ENCODE results near the gene PGGHG.
"Not testable (repeated sequence)": the region's sequence is repeated elsewhere in the genome, so short reads cannot be mapped to it uniquely, and the experiment has no call there.

The PGGHG gene

DNA sequence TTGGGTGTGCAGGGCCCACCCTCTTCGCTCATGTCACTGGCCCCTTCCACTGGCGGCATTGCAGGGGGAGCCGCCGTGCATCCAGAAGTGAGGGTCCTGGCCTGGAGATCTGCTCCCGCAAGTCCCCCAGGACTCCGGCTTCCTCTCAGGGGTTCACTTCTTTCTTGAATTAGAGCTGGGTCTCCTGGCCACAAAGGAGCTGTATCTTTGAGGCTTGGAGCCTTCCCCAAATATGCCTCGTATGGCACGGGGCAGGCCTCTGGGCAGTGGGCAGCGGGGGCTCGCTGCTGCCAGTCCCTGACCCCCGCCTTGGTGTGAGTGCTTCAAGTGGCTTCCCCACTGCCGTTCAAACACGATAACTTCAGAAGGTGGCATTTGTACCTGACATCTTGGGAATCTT is 39.1 kb downstream of the PGGHG start:
- Histone ChIP-seq H2AFZ (ENCODE audit: low read length) (no peak overlapping the region), H3K4me1 (ENCODE audit: insufficient read depth, low read length, severe bottlenecking) (peaks cover 43% of the 10 kb centered on the region), H3K27ac (ENCODE audit: low read depth, low read length, poor library complexity, severe bottlenecking) (no peak overlapping the region), H3K9me2 (ENCODE audit: low read depth, low read length) (no peaks in the 10 kb centered on the region), H3K79me2 (ENCODE audit: insufficient read depth, low read length) (no peaks in the 10 kb centered on the region), H3K4me2 (ENCODE audit: low read length) (no peak overlapping the region), H3F3A (ENCODE audit: insufficient read depth, low read length) (no peaks in the 10 kb centered on the region), H3K36me3 (ENCODE audit: insufficient read depth, low read length) (no peaks in the 10 kb centered on the region; the same call in 1 of the 2 replicates), H4K20me1 (ENCODE audit: insufficient read depth, low read length) (no peaks in the 10 kb centered on the region), H3K9me3 (ENCODE audit: low read length) (peaks cover 4% of the 10 kb centered on the region; the same call in 1 of the 2 replicates), H3K27me3 (ENCODE audit: insufficient read depth, low read length) (peaks cover 3% of the 10 kb centered on the region; the same call in 1 of the 2 replicates), H3K4me3 (ENCODE audit: low read depth, low read length, poor library complexity, severe bottlenecking) (no peak overlapping the region), H3K9ac (ENCODE audit: low read length) (no peak overlapping the region)
- TF ChIP-seq, protein P1, sequence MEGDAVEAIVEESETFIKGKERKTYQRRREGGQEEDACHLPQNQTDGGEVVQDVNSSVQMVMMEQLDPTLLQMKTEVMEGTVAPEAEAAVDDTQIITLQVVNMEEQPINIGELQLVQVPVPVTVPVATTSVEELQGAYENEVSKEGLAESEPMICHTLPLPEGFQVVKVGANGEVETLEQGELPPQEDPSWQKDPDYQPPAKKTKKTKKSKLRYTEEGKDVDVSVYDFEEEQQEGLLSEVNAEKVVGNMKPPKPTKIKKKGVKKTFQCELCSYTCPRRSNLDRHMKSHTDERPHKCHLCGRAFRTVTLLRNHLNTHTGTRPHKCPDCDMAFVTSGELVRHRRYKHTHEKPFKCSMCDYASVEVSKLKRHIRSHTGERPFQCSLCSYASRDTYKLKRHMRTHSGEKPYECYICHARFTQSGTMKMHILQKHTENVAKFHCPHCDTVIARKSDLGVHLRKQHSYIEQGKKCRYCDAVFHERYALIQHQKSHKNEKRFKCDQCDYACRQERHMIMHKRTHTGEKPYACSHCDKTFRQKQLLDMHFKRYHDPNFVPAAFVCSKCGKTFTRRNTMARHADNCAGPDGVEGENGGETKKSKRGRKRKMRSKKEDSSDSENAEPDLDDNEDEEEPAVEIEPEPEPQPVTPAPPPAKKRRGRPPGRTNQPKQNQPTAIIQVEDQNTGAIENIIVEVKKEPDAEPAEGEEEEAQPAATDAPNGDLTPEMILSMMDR (IDR thresholded peaks at IDR 0.05; ENCODE audit: low read length), result no peak
- TF ChIP-seq EZH2 (IDR thresholded peaks at IDR 0.05; ENCODE audit: borderline replicate concordance, low read length), result no peak

DNA sequence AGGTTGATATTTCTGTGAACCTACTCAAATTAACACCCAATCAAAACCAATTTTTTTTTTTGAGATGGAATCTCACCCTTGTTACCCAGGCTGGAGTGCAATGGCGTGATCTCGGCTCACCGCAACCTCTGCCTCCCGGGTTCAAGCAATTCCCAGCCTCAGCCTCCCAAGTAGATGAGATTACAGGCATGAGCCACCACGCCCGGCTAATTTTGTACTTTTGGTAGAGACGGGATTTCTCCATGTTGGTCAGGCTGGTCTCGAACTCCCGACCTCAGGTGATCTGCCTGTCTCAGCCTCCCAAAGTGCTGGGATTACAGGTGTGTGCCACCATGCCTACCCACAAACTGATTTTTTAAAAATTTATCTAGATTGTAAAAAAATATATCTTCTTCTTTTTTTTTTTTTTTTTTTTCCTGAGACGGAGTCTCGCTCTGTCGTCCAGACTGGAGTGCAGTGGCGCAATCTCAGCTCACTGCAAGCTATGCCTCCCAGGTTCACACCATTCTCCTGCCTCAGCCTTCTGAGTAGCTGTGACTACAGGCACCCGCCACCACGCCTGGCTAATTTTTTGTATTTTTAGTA is 39.7 kb downstream of the PGGHG start:
- H3K27ac ChIP-seq (ENCODE audit: low read depth, low read length, poor library complexity, severe bottlenecking), result peak overlapping the region; percentile 68
- not testable (repeated sequence) for H3K27me3 ChIP-seq (ENCODE audit: insufficient read depth, low read length); H2AFZ ChIP-seq (ENCODE audit: low read length); H3K9me2 ChIP-seq (ENCODE audit: low read depth, low read length); H3K36me3 ChIP-seq (ENCODE audit: insufficient read depth, low read length); H3K4me3 ChIP-seq (ENCODE audit: low read depth, low read length, poor library complexity, severe bottlenecking); H3K79me2 ChIP-seq (ENCODE audit: insufficient read depth, low read length); H3K4me2 ChIP-seq (ENCODE audit: low read length); H3K9me3 ChIP-seq (ENCODE audit: low read length); H3K9ac ChIP-seq (ENCODE audit: low read length); H4K20me1 ChIP-seq (ENCODE audit: insufficient read depth, low read length); H3F3A ChIP-seq (ENCODE audit: insufficient read depth, low read length)
- peaks cover 43% of the 10 kb centered on the region for H3K4me1 ChIP-seq (ENCODE audit: insufficient read depth, low read length, severe bottlenecking)

DNA sequence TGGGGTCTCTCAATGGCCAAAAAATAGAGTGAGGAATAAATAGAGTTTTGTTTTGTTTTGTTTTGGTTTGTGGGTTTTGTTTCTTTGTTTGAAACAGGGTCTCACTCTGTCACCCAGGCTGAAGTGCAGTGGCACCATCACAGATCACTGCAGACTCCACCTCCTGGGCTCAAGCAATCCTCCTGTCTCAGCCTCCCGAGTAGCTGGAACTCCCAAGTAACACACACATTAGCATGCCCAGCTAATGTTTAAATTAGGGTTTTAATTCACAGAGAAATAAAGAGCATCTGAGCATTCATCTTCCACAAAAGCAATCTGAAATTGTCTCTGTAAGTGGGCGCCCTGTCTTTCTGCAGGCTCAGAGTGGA is 40.9 kb downstream of the PGGHG start:
- no peak for TF ChIP-seq EZH2 (IDR thresholded peaks at IDR 0.05; ENCODE audit: borderline replicate concordance, low read length)
- TF ChIP-seq, protein P1 (IDR thresholded peaks at IDR 0.05; ENCODE audit: low read length), result no peak
- no peaks in the 10 kb centered on the region for H3F3A ChIP-seq (ENCODE audit: insufficient read depth, low read length)
- peaks cover 43% of the 10 kb centered on the region for H3K4me1 ChIP-seq (ENCODE audit: insufficient read depth, low read length, severe bottlenecking)
- H3K27ac ChIP-seq (ENCODE audit: low read depth, low read length, poor library complexity, severe bottlenecking), result peak overlapping the region; percentile 68
- peaks cover 5% of the 10 kb centered on the region; the same call in 1 of the 2 replicates for H3K36me3 ChIP-seq (ENCODE audit: insufficient read depth, low read length)
- H3K9me2 ChIP-seq (ENCODE audit: low read depth, low read length), result no peaks in the 10 kb centered on the region
- H3K27me3 ChIP-seq (ENCODE audit: insufficient read depth, low read length), result peaks cover 3% of the 10 kb centered on the region; the same call in 1 of the 2 replicates
- no peak overlapping the region for H3K4me3 ChIP-seq (ENCODE audit: low read depth, low read length, poor library complexity, severe bottlenecking)
- no peaks in the 10 kb centered on the region for H4K20me1 ChIP-seq (ENCODE audit: insufficient read depth, low read length)
- no peak overlapping the region for H2AFZ ChIP-seq (ENCODE audit: low read length)
- H3K79me2 ChIP-seq (ENCODE audit: insufficient read depth, low read length), result no peaks in the 10 kb centered on the region
- H3K9me3 ChIP-seq (ENCODE audit: low read length), result peaks cover 8% of the 10 kb centered on the region; the same call in 1 of the 2 replicates
- H3K4me2 ChIP-seq (ENCODE audit: low read length), result no peak overlapping the region
- no peak overlapping the region for H3K9ac ChIP-seq (ENCODE audit: low read length)

DNA sequence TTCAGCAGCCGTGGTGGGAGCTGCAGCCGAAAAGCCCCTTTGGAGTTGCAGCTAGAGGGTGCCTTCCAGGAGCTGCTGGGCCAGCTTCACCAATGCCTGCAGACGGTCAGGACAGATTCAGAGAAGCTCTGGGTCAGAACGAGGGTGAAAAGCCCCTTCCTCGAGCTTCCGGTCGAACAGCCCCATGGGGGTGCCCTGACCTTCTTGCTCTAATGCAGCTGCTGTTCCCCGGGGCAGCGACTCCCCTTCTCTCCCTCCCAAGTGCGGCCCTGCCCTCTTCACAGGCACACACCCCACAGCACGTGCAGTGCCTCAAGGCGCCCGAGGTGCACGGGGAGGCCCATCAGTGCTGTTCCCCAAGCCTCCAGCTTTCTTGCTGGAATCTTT is 41.4 kb downstream of the PGGHG start:
- H3K36me3 ChIP-seq (ENCODE audit: insufficient read depth, low read length), result peaks cover 5% of the 10 kb centered on the region; the same call in 1 of the 2 replicates
- no peak overlapping the region; the same call in 1 of the 2 replicates for H3K9ac ChIP-seq (ENCODE audit: low read length)
- H3K27ac ChIP-seq (ENCODE audit: low read depth, low read length, poor library complexity, severe bottlenecking), result peak overlapping the region; percentile 68
- H2AFZ ChIP-seq (ENCODE audit: low read length), result no peak overlapping the region
- H3K4me2 ChIP-seq (ENCODE audit: low read length), result peak overlapping the region; percentile 44; the same call in 1 of the 2 replicates
- peaks cover 43% of the 10 kb centered on the region for H3K4me1 ChIP-seq (ENCODE audit: insufficient read depth, low read length, severe bottlenecking)
- no peaks in the 10 kb centered on the region for H3F3A ChIP-seq (ENCODE audit: insufficient read depth, low read length)
- H3K79me2 ChIP-seq (ENCODE audit: insufficient read depth, low read length), result no peaks in the 10 kb centered on the region
- H3K27me3 ChIP-seq (ENCODE audit: insufficient read depth, low read length), result peaks cover 3% of the 10 kb centered on the region; the same call in 1 of the 2 replicates
- H3K9me3 ChIP-seq (ENCODE audit: low read length), result peaks cover 8% of the 10 kb centered on the region; the same call in 1 of the 2 replicates
- TF ChIP-seq, protein P1 (IDR thresholded peaks at IDR 0.05; ENCODE audit: low read length), result no peak
- no peak for TF ChIP-seq EZH2 (IDR thresholded peaks at IDR 0.05; ENCODE audit: borderline replicate concordance, low read length)
- H3K9me2 ChIP-seq (ENCODE audit: low read depth, low read length), result no peaks in the 10 kb centered on the region
- H4K20me1 ChIP-seq (ENCODE audit: insufficient read depth, low read length), result no peaks in the 10 kb centered on the region
- H3K4me3 ChIP-seq (ENCODE audit: low read depth, low read length, poor library complexity, severe bottlenecking), result peak overlapping the region; percentile 20
